Peyer's patch (tissue), 4 donors: ENCODE results near the gene RFTN1.

Experiments used
- POLR2A ChIP-seq, 2 donors: fragments of 450-650 bp; IDR thresholded peaks; one replicate each; pipeline ENCODE4 v1.5.1; 2017; ENCODE audit warnings: antibody characterized with exemption in 2 of 2, mild to moderate bottlenecking in 2 of 2, moderate library complexity in 2 of 2
- TF ChIP-seq, protein P1 (sequence below), 6 experiments: fragments of 450-650 bp in 4 of 6; fragments of 200-600 bp in 2 of 6; sonication (generic) in 1 of 6; IDR thresholded peaks; one replicate each; pipeline ENCODE4 v1.5.1; 2017 to 2019; ENCODE audit warnings: antibody characterized with exemption in 6 of 6, mild to moderate bottlenecking in 3 of 6, moderate library complexity in 1 of 6

DNA sequence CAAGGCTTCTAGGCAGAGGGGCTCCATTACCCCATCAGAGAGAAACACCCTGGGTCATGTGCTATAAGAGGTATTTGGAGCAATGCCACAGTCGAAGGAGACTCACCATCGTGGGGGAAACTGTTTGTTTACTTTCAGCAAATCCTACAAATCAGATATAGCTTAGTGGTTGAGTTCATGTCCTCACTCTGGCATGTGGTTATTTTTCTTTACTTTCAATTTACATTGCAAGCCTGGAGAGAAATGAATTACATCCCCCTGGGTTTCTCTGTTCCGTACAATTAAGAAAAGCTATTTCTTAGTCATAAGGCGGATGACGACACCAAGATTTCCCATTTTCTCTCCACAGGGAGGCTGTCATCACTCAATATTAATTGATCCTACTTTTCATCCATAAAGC, 36.9 kb downstream of the RFTN1 start:
- TF ChIP-seq, protein P1, sequence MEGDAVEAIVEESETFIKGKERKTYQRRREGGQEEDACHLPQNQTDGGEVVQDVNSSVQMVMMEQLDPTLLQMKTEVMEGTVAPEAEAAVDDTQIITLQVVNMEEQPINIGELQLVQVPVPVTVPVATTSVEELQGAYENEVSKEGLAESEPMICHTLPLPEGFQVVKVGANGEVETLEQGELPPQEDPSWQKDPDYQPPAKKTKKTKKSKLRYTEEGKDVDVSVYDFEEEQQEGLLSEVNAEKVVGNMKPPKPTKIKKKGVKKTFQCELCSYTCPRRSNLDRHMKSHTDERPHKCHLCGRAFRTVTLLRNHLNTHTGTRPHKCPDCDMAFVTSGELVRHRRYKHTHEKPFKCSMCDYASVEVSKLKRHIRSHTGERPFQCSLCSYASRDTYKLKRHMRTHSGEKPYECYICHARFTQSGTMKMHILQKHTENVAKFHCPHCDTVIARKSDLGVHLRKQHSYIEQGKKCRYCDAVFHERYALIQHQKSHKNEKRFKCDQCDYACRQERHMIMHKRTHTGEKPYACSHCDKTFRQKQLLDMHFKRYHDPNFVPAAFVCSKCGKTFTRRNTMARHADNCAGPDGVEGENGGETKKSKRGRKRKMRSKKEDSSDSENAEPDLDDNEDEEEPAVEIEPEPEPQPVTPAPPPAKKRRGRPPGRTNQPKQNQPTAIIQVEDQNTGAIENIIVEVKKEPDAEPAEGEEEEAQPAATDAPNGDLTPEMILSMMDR (IDR thresholded peaks at IDR 0.05): no peak
- TF ChIP-seq POLR2A (IDR thresholded peaks at IDR 0.05): no peak
